Measurements from ENCODE around the gene SYNGR3.
"Not testable (repeated sequence)": the region's sequence is repeated elsewhere in the genome, so short reads cannot be mapped to it uniquely, and the experiment has no call there.

SYNGR3 gene

DNA sequence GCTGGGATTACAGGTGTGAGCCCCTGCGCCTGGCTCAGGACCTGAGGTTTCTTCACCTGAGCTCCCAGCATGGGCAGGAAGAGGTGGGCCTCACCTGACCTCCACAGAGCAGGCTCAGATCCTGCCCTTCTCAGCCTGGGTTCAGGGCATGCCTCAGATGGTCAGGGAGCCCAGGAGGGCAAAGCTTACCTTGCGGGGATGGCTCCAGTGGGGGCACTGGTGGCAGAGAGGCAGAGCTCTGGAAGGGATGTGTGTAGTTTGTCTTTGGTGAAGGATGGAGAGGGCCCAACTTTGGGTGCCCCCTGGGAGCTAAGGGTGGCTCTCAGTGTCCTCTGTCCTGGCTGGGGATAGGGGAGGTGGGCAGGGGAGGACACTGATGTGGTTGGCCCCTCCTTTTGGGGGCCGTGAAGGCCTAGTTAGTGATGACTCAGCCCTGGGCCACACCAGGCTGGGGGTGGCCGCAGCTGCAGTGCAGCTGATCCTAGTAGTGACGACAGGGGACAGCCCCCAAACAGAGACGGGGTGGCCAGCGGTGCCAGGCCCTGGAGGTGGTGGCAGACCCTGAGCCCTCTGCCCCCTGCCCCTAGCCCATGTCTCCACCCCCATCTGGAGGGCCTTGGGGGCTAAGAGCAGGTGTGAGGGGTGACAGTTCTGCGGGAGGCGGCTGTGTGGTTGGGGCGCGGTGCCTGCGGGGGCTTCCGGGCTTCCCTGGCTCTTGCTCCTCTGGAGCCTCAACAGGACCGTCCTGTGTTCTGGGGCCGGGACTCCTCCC lies 42.7 kb downstream of the SYNGR3 start:
- DNase-seq, result no peak

GRCh38 chr16:2033057-2033908 lies 43.5 kb downstream of the SYNGR3 start:
- no peak for DNase-seq

GRCh38 chr16:2033909-2034695 lies 44.3 kb downstream of the SYNGR3 start:
- DNase-seq, result not testable (repeated sequence)

DNA sequence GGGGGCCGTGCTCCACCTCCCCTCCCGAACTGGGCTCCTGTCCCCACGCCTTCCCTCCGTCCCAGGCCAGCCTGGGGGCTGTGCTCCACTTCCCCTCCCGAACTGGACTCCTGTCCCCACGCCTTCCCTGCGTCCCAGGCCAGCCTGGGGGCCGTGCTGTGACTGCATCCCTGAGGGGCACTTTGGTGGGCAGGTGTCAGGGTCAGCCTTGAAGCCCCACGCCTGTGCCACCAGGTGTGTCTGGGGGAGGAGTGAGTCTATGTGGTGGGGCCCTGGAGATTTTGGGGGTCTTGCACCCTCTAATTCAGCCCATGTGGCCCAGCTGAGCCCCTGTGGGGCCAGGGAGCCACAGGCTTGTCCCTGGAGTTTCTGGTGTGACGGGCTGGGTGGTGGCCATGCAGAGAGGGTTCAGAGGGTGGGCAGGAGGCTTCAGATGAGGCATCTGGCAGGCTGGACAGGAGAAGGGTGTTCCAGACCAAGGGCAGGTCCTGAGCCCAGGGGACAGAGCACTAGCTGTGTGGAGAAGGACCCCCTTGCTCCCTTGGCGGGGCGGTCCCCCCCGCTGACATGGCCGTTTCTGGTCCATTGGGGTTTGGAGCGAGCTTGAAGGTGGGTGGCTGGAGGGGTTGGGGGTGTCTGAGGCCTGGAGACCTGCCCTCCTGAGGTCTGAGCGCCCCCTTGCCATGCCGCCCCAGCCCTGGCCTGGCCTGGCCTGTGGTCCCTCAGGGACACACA lies 45.1 kb downstream of the SYNGR3 start:
- no peak for DNase-seq

DNA sequence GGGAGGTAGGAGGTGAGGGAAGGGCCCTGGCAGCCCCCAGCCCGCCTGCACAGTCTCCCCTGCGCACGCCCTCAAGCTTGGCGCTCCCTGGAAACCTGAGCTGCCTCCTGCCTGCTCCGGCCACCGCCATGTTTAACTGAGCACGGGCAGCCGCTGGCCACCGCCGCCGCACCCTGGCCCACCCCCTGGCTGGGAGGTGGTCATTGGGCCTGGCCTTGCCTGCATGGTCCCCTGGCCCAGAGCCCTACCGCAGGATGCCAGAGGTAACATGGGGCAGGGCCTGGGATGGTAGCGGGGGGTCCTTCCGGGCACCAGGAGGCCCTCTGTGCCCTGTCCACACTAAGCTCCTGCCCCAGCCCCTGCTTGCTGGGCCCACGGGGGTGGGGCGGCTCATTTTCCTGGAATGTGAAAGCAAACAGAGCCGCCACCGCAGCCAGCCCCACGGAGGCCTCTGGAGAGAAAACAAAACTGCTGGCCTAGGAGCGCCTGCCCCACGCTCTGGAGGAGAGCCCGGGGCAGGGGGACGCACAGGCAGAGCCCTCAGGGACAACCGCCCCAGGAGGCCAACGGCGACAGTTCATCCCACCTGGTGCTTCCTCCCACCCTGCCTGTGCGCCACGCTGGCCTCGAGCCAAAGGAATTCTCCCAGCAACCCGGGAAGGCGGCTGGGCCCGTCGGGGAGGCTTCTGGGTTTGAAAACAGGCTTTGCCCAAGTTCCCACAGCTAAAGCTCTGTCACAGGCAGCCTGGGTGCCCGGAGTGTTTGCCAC lies 45.8 kb downstream of the SYNGR3 start:
- DNase-seq, result no peak

DNA sequence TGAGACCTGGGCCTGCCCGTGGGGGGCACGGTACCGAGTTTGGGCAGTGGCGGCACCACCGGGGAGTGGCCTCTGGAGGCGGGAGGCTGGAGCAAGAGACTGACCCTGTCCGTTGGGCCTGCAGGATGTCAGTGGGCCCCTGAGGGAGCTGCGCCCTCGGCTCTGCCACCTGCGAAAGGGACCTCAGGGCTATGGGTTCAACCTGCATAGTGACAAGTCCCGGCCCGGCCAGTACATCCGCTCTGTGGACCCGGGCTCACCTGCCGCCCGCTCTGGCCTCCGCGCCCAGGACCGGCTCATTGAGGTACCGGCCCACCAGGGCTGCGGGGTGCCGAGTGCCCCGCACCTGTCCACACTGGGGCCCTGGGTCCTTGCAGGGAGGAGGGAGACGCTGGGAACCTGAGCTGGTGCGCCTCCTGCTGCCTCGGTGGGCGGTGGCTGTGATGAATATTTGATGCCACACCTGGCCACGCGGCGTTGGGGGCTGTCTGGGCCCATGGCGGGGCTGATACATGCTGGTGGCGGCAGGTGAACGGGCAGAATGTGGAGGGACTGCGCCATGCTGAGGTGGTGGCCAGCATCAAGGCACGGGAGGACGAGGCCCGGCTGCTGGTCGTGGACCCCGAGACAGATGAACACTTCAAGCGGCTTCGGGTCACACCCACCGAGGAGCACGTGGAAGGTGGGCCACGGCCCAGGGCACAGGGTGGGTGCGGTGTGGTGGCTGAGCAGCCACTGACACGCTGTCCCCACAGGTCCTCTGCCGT lies 46.6 kb downstream of the SYNGR3 start:
- DNase-seq, result no peak

GRCh38 chr16:2037115-2037514 lies 47.3 kb downstream of the SYNGR3 start:
- DNase-seq, result no peak

DNA sequence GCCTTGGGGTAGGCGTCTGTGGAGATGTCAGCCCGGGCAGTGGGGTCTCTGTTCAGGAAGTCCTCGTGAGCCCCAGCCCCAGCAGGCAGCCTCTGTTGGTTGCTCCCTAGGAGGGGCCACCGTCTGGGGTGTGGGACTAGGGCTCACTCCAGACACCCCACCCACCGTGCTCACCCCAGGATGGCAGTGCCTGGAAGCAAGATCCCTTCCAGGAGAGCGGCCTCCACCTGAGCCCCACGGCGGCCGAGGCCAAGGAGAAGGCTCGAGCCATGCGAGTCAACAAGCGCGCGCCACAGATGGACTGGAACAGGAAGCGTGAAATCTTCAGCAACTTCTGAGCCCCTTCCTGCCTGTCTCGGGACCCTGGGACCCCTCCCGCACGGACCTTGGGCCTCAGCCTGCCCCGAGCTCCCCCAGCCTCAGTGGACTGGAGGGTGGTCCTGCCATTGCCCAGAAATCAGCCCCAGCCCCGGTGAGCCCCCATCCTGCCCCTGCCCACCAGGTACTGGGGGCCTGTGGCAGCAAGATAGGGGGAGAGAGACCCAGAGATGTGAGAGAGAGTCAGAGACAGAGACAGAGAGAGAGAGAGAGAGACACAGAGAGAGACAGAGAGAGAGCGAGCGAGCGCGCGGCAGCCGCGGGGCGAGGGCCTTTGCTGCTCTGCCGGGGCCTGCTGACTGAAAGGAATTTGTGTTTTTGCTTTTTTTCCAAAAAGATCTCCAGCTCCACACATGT lies 48.0 kb downstream of the SYNGR3 start:
- DNase-seq, result no peak

- no peak for DNase-seq
Measured at GRCh38 chr16:2038382-2039231, 48.8 kb downstream of the SYNGR3 start.

- no peak for DNase-seq
Measured at GRCh38 chr16:2039274-2040031, 49.7 kb downstream of the SYNGR3 start.

DNA sequence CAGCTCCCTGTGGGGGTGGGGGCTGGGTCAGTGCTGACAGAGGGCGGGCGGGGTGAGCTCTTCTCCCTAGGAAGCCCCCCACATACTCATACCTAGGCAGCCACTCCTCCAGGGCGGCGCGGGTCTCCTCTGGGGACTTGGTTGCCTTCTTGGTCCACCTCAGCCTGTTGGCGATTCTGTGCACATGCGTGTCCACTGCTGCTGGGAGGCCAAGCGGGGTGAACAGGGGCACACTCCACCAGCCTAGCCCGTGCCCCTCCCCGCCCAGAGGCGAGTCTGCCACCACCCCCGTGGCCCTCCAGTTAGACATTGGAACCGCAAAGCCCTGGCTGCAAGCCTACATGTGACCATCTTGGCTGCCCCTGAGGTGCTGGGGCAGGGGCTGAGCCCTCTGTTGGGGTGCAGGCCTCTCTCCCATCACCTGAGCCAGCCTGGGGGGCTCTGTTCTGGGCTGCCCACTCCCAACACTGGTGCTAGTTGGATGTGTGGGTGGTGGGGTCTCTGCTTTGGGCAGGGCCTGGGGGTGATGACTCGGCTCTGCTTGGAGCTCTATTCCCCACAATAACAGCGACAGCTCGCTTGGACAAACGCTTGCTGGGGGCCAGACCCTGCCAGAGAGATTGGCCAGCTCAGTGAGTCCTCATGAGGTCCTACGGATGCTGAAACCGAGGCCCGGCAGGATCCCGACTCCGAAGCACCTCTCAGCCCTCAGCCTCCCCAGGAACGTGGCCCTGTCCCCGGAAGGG lies 50.4 kb downstream of the SYNGR3 start:
- DNase-seq, result no peak

GRCh38 chr16:2040787-2041522 lies 51.2 kb downstream of the SYNGR3 start:
- DNase-seq, result no peak

- DNase-seq, result no peak
Measured at GRCh38 chr16:2042171-2042985, 52.6 kb downstream of the SYNGR3 start.

DNA sequence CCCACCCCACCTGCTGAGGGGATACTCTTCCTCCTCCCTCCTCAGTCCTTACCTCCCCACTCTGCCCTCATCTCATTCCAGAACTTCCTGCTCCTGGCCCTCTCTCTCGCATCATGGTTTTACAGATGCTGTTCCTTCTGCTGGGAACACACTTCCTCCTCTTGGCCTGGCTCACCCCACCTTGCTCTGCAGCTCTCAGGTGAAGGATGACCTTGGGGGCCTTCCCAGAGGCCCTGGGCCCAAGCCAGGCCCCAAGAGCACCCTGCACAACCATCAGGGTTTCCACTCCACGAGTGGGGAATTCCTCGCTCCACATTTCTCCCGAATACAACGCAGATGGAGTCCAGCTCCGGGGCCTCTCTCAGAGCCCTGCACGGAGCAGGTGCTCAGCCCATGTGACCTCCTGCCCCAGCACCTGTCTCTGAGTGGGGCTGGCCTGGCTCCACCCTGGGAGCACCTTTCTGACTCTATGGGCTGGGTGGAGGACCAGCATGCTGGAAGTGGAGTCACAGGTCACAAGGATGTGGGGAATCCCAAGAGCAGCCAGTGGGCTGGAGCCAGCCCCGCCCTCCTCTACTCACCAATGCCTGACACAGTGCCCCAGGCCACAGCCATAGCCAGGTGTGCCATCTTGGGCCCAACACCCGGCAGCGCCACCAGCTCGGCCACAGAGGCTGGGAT lies 53.4 kb downstream of the SYNGR3 start:
- no peak for DNase-seq
